ENCODE results near the gene ITGB3. TPM values are rescaled to one million over a fixed set of nuclear protein-coding genes. Genes with fewer than 3 reads are reported as not detected.

ITGB3 gene
- total and polyA plus RNA-seq, 5 donors from 2014 or later = 0.05 to 18.4 TPM; not detected in 3

DNA sequence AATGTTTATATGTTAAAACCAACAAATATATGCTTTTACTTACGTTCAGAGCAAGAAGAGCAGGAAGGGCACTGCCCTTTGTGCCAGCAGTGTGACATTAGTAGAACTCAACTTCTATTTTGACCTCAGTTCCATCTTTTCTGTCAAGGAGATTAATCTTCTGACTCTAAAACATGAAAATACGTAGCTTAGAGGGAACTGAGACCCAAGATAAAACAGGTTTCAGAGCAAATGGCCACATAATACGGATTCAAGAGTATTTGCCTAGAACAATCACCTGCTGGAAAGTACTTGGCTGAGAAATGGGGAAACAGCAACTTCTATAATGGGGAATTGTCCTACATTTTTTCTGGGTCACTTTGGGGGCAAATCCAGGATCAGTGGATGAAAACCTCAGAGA lies 22.3 kb upstream of the ITGB3 start:
- no peak for ATAC-seq (ENCODE audit: low read depth in 2 of 2)
- H3K36me3 Mint-ChIP-seq = no peaks in the 10 kb centered on the region

DNA sequence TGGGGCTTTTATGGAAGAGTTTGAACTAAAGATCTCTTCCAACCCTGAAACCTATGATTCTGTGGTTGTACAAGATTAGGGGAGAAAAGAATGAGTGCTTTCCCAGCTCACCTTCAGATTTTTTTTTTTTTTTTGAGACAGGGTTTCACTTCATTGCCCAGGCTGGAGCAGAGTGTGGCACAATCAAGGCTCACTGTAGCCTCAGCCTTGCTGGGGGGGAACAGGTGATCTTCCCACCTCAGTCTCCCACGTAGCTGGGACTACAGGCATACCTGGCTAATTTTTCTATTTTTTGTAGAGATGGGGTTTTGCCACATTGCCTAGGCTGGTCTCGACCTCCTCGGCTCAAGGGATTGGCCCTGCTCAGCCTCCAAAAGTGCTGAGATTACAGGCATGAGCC lies 21.8 kb upstream of the ITGB3 start:
- Histone ChIP-seq H3K27ac (ENCODE audit: insufficient read depth, low read length, poor library complexity, severe bottlenecking) (no peak overlapping the region), H3K4me1 (ENCODE audit: control insufficient read depth, insufficient read depth, low read length, poor library complexity, severe bottlenecking) (peaks cover 3% of the 10 kb centered on the region), H3K36me3 (ENCODE audit: control insufficient read depth, insufficient read depth, low read length) (no peaks in the 10 kb centered on the region), H3K9me3 (ENCODE audit: control insufficient read depth in 2 of 2, low read length in 2 of 2) (no peaks in the 10 kb centered on the region), H3K27me3 (ENCODE audit: control insufficient read depth, insufficient read depth, low read length) (no peaks in the 10 kb centered on the region), H3K4me3 (ENCODE audit: low read depth, low read length) (no peak overlapping the region)
- Mint-ChIP-seq H3K4me1 (peaks cover 0 to 13% (median 11%) of the 10 kb centered on the region in 4 donors), H3K27me3 (peaks cover 5% of the 10 kb centered on the region), H3K4me3 (no peak overlapping the region), H3K9me3 (no peaks in the 10 kb centered on the region), H3K27ac (no peak overlapping the region), H3K36me3 (no peaks in the 10 kb centered on the region)
- ATAC-seq (ENCODE audit: low read depth in 2 of 2) = no peak
- DNase-seq = no peak

More for the DNA sequence above, 22.3 kb upstream of the ITGB3 start:
- Mint-ChIP-seq H3K4me3 (no peak overlapping the region), H3K27me3 (peaks cover 5% of the 10 kb centered on the region), H3K4me1 (peaks cover 0 to 13% (median 11%) of the 10 kb centered on the region in 4 donors), H3K27ac (peak overlapping the region in 1 of 3 donors; percentile 29), H3K9me3 (no peaks in the 10 kb centered on the region)
- H3K9me3 ChIP-seq (ENCODE audit: control insufficient read depth in 2 of 2, low read length in 2 of 2) = no peaks in the 10 kb centered on the region
- no peaks in the 10 kb centered on the region for H3K36me3 ChIP-seq (ENCODE audit: control insufficient read depth, insufficient read depth, low read length)
- no peak overlapping the region for H3K27ac ChIP-seq (ENCODE audit: insufficient read depth, low read length, poor library complexity, severe bottlenecking)
- H3K4me3 ChIP-seq (ENCODE audit: low read depth, low read length) = no peak overlapping the region
- no peak for DNase-seq
- no peaks in the 10 kb centered on the region for H3K27me3 ChIP-seq (ENCODE audit: control insufficient read depth, insufficient read depth, low read length)
- peaks cover 3% of the 10 kb centered on the region for H3K4me1 ChIP-seq (ENCODE audit: control insufficient read depth, insufficient read depth, low read length, poor library complexity, severe bottlenecking)

- H3K27ac ChIP-seq (ENCODE audit: insufficient read depth, low read length, poor library complexity, severe bottlenecking) = no peak overlapping the region
- H3K36me3 Mint-ChIP-seq = no peaks in the 10 kb centered on the region
Measured at GRCh38 chr17:47232465-47232864, 21.2 kb upstream of the ITGB3 start.

DNA sequence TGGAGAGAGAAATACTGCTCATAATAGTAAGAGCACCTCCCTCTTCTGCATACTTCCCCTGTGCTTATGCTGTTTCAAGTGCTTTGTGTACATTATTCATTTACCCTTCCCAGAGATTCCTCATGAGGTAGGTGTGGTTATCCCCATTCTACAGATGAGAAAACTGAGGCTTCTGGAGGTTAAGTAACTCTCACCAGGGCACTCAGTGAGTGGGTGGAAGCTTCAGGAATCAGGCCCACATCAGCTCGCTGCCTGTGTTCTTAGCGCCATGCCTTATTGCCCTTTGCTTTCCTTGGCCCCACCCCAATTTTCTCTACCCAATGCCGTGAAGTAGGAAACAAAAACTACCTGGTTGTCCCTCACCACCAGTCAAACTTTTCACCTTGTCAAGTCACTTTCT lies 18.1 kb upstream of the ITGB3 start:
- no peaks in the 10 kb centered on the region for H3K9me3 Mint-ChIP-seq

More at GRCh38 chr17:47232465-47232864, 21.2 kb upstream of the ITGB3 start:
- Mint-ChIP-seq H3K9me3 (no peaks in the 10 kb centered on the region), H3K27ac (no peak overlapping the region), H3K4me3 (no peak overlapping the region), H3K27me3 (peaks cover 5% of the 10 kb centered on the region), H3K4me1 (peaks cover 0 to 13% (median 11%) of the 10 kb centered on the region in 4 donors)
- no peak overlapping the region for H3K4me3 ChIP-seq (ENCODE audit: low read depth, low read length)
- H3K36me3 ChIP-seq (ENCODE audit: control insufficient read depth, insufficient read depth, low read length) = no peaks in the 10 kb centered on the region
- H3K4me1 ChIP-seq (ENCODE audit: control insufficient read depth, insufficient read depth, low read length, poor library complexity, severe bottlenecking) = peaks cover 3% of the 10 kb centered on the region
- no peak for ATAC-seq (ENCODE audit: low read depth in 2 of 2)
- no peaks in the 10 kb centered on the region for H3K9me3 ChIP-seq (ENCODE audit: control insufficient read depth in 2 of 2, low read length in 2 of 2)
- no peak for DNase-seq
- no peaks in the 10 kb centered on the region for H3K27me3 ChIP-seq (ENCODE audit: control insufficient read depth, insufficient read depth, low read length)

GRCh38 chr17:47235923-47236322 lies 17.7 kb upstream of the ITGB3 start:
- Histone ChIP-seq H3K4me1 (ENCODE audit: control insufficient read depth, insufficient read depth, low read length, poor library complexity, severe bottlenecking) (no peaks in the 10 kb centered on the region), H3K36me3 (ENCODE audit: control insufficient read depth, insufficient read depth, low read length) (no peaks in the 10 kb centered on the region), H3K4me3 (ENCODE audit: low read depth, low read length) (no peak overlapping the region), H3K27ac (ENCODE audit: insufficient read depth, low read length, poor library complexity, severe bottlenecking) (no peak overlapping the region), H3K27me3 (ENCODE audit: control insufficient read depth, insufficient read depth, low read length) (no peaks in the 10 kb centered on the region), H3K9me3 (ENCODE audit: control insufficient read depth in 2 of 2, low read length in 2 of 2) (no peaks in the 10 kb centered on the region)
- no peak overlapping the region for H3K4me3 Mint-ChIP-seq
- no peak overlapping the region for H3K27ac Mint-ChIP-seq
- no peaks in the 10 kb centered on the region for H3K27me3 Mint-ChIP-seq
- DNase-seq = no peak
- no peaks in the 10 kb centered on the region for H3K9me3 Mint-ChIP-seq
- ATAC-seq (ENCODE audit: low read depth in 2 of 2) = no peak
- no peaks in the 10 kb centered on the region for H3K36me3 Mint-ChIP-seq
- H3K4me1 Mint-ChIP-seq = peaks cover 0 to 2% (median 0%) of the 10 kb centered on the region in 4 donors

More for the DNA sequence above, 18.1 kb upstream of the ITGB3 start:
- Histone ChIP-seq H3K4me3 (ENCODE audit: low read depth, low read length) (no peak overlapping the region), H3K27me3 (ENCODE audit: control insufficient read depth, insufficient read depth, low read length) (no peaks in the 10 kb centered on the region), H3K27ac (ENCODE audit: insufficient read depth, low read length, poor library complexity, severe bottlenecking) (no peak overlapping the region), H3K36me3 (ENCODE audit: control insufficient read depth, insufficient read depth, low read length) (no peaks in the 10 kb centered on the region), H3K4me1 (ENCODE audit: control insufficient read depth, insufficient read depth, low read length, poor library complexity, severe bottlenecking) (no peaks in the 10 kb centered on the region), H3K9me3 (ENCODE audit: control insufficient read depth in 2 of 2, low read length in 2 of 2) (no peaks in the 10 kb centered on the region)
- no peak overlapping the region for H3K27ac Mint-ChIP-seq
- no peak for ATAC-seq (ENCODE audit: low read depth in 2 of 2)
- peaks cover 0 to 2% (median under 1%) of the 10 kb centered on the region in 4 donors for H3K4me1 Mint-ChIP-seq
- no peaks in the 10 kb centered on the region for H3K36me3 Mint-ChIP-seq
- H3K4me3 Mint-ChIP-seq = no peak overlapping the region
- no peak for DNase-seq
- H3K27me3 Mint-ChIP-seq = no peaks in the 10 kb centered on the region

- Histone ChIP-seq H3K4me1 (ENCODE audit: control insufficient read depth, insufficient read depth, low read length, poor library complexity, severe bottlenecking) (no peaks in the 10 kb centered on the region), H3K4me3 (ENCODE audit: low read depth, low read length) (no peak overlapping the region), H3K9me3 (ENCODE audit: control insufficient read depth in 2 of 2, low read length in 2 of 2) (no peaks in the 10 kb centered on the region), H3K27ac (ENCODE audit: insufficient read depth, low read length, poor library complexity, severe bottlenecking) (no peak overlapping the region), H3K36me3 (ENCODE audit: control insufficient read depth, insufficient read depth, low read length) (no peaks in the 10 kb centered on the region), H3K27me3 (ENCODE audit: control insufficient read depth, insufficient read depth, low read length) (no peaks in the 10 kb centered on the region)
- Mint-ChIP-seq H3K27me3 (no peaks in the 10 kb centered on the region), H3K27ac (no peak overlapping the region), H3K9me3 (no peaks in the 10 kb centered on the region), H3K36me3 (no peaks in the 10 kb centered on the region), H3K4me3 (no peak overlapping the region), H3K4me1 (peaks cover 0 to 2% (median 0%) of the 10 kb centered on the region in 4 donors)
- DNase-seq = no peak
- no peak for ATAC-seq (ENCODE audit: low read depth in 2 of 2)
Measured at GRCh38 chr17:47237841-47238240, 15.8 kb upstream of the ITGB3 start.

GRCh38 chr17:47238321-47239010 lies 15.2 kb upstream of the ITGB3 start:
- H3K4me1 Mint-ChIP-seq = peaks cover 0 to 2% (median 0%) of the 10 kb centered on the region in 4 donors
- ATAC-seq (ENCODE audit: low read depth in 2 of 2) = no peak
- H3K4me3 Mint-ChIP-seq = no peak overlapping the region

DNA sequence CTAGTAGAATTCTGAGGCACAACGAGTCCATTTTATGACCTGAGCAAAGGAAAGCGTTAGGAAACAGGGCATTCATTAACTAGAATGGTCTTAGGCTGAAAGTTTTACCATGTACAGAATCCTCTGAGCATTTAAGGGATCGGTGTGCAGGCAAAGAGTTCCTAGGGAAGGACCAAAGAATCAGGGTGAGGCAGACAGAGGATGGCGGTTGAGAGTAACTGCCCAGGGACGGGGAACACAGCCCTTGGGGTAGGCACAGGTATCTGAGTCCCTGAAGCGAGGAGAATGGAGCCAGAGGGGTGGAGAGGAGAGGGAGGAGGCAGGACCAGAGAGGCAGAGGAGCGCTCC lies 14.0 kb upstream of the ITGB3 start:
- H3K36me3 Mint-ChIP-seq = no peaks in the 10 kb centered on the region
- H3K27ac Mint-ChIP-seq = no peak overlapping the region
- H3K9me3 Mint-ChIP-seq = no peaks in the 10 kb centered on the region

More at GRCh38 chr17:47238321-47239010, 15.2 kb upstream of the ITGB3 start:
- Mint-ChIP-seq H3K27ac (no peak overlapping the region), H3K9me3 (no peaks in the 10 kb centered on the region), H3K27me3 (no peaks in the 10 kb centered on the region), H3K36me3 (no peaks in the 10 kb centered on the region)
- Histone ChIP-seq H3K36me3 (ENCODE audit: control insufficient read depth, insufficient read depth, low read length) (no peaks in the 10 kb centered on the region), H3K9me3 (ENCODE audit: control insufficient read depth in 2 of 2, low read length in 2 of 2) (no peaks in the 10 kb centered on the region), H3K4me1 (ENCODE audit: control insufficient read depth, insufficient read depth, low read length, poor library complexity, severe bottlenecking) (no peaks in the 10 kb centered on the region), H3K27me3 (ENCODE audit: control insufficient read depth, insufficient read depth, low read length) (no peaks in the 10 kb centered on the region), H3K27ac (ENCODE audit: insufficient read depth, low read length, poor library complexity, severe bottlenecking) (no peak overlapping the region), H3K4me3 (ENCODE audit: low read depth, low read length) (no peak overlapping the region)
- no peak for DNase-seq

More for the DNA sequence above, 14.0 kb upstream of the ITGB3 start:
- peaks cover 7% of the 10 kb centered on the region for H3K27me3 Mint-ChIP-seq
- no peak overlapping the region for H3K4me3 Mint-ChIP-seq
- peaks cover 0 to 2% (median 0%) of the 10 kb centered on the region in 4 donors for H3K4me1 Mint-ChIP-seq
- DNase-seq = no peak
- Histone ChIP-seq H3K9me3 (ENCODE audit: control insufficient read depth in 2 of 2, low read length in 2 of 2) (no peaks in the 10 kb centered on the region), H3K4me1 (ENCODE audit: control insufficient read depth, insufficient read depth, low read length, poor library complexity, severe bottlenecking) (no peaks in the 10 kb centered on the region), H3K27me3 (ENCODE audit: control insufficient read depth, insufficient read depth, low read length) (no peaks in the 10 kb centered on the region), H3K4me3 (ENCODE audit: low read depth, low read length) (no peak overlapping the region), H3K36me3 (ENCODE audit: control insufficient read depth, insufficient read depth, low read length) (no peaks in the 10 kb centered on the region), H3K27ac (ENCODE audit: insufficient read depth, low read length, poor library complexity, severe bottlenecking) (no peak overlapping the region)
- no peak for ATAC-seq (ENCODE audit: low read depth in 2 of 2)

All from CD4-positive, CD25-positive, alpha-beta regulatory T cell (primary cell).